D721Med (cell line): ENCODE results near the gene WASHC2A.
"Not testable (repeated sequence)": the region's sequence is repeated elsewhere in the genome, so short reads cannot be mapped to it uniquely, and the experiment has no call there.

Experiments
- DNase-seq: peaks from one replicate; pipeline ENCODE4 v3.0.0; 2011; ENCODE audit warnings: low spot score; ENCODE audit not compliant: insufficient read length
- FAIRE-seq: peaks from 2 replicates; lab custom pipeline; 2011; peaks lifted over from hg19 to GRCh38; lab: Jason Lieb, UNC
- CTCF ChIP-seq: IDR thresholded peaks from 2 replicates; pipeline ENCODE4 v1.5.1; 2012; ENCODE audit warnings: mild to moderate bottlenecking, control low read depth; ENCODE audit not compliant: insufficient read depth; ENCODE audit errors: missing control alignments

The WASHC2A gene

GRCh38 chr10:50044941-50045664, 22.7 kb upstream of the WASHC2A start:
- no peak for FAIRE-seq
- TF ChIP-seq CTCF: no peak
- DNase-seq: no peak

- FAIRE-seq, DNase-seq: not testable (repeated sequence)
These were observed 21.3 kb upstream of the WASHC2A start for GRCh38 chr10:50046457-50046856.

DNA sequence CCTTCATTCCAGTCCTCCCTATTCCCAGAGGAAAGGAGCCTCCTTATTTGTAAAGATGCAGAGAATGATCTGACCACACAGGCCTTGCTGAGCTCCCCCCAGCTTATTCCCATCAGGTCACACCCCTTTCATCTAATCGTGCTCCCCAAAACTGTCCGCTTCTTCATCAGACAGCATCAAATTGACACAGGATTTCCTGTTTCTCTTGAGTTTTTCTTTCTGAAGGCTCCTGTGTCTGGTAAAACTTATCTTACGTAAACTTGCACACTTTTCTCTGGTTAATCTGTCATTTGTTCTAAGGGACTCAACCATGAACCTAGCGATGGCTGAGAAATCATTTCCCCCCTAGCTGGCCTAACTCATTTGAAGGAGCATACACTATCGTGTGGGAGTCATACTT, 20.2 kb upstream of the WASHC2A start:
- DNase-seq, FAIRE-seq: not testable (repeated sequence)

DNA sequence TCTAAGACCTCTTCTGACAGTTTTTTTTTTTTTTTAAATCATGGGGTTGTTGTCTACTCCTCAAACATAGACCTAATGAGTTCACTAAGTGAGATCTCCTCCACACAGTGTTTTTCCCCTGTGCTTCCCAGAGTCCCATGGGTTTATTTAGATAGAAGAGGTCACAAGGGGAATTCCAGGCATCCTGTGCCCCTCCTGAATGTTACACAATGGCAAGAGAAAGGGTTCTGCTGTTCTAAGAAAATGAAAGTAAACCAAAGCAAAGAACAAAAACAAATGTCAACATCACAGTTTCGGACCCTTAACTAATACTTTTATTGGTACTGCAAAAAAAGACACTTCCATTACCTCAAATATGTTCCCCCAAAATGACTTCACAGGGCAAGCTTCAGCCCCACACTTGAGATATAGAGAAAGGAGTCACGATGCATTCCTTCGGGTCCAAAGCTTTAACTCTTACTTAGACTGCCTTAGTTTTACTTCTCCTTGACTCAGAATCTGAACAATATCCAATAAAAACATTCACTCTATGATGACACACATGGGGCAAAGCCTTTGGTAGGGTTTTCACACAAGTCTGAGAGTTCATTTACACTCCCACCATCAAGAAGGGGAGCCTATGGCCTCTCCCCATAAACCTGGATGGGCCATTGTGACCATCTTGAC, 15.6 kb upstream of the WASHC2A start:
- FAIRE-seq, DNase-seq: not testable (repeated sequence)

DNA sequence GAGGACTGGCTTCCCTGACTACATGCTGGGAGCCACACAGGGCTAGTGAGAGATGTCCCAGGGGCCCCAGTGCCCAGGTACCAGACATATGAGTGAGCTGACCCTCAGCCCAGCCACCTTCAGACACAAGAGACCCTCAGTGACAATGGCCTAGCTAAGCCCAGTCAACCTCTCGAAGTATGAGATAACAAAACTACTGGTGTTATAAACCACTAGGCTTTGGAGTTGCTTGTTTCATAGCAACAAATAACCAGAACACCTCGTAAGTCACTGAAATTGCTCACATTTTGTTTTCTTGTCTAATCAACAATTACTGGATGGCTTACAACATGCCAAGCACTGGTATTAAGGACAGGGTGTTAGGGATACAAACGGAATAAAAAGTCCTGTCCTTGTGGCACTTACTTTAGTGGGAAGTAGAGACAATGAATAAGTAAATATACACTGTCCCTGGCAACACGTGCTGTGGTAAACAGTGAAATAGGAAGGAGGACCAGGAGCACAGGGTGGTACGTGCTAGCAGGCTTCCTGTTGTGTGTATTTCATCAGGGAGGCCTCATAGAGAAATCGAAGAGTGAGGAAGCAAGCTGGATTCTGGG, 14.9 kb upstream of the WASHC2A start:
- FAIRE-seq, DNase-seq: not testable (repeated sequence)

- not testable (repeated sequence) for FAIRE-seq
These were observed 12.1 kb upstream of the WASHC2A start for GRCh38 chr10:50055494-50056292.

GRCh38 chr10:50056654-50057053, 11.1 kb upstream of the WASHC2A start:
- not testable (repeated sequence) for DNase-seq, FAIRE-seq

More at GRCh38 chr10:50055494-50056292, 12.1 kb upstream of the WASHC2A start:
- DNase-seq: not testable (repeated sequence)

GRCh38 chr10:50058727-50059126, 9.0 kb upstream of the WASHC2A start:
- not testable (repeated sequence) for DNase-seq, FAIRE-seq

DNA sequence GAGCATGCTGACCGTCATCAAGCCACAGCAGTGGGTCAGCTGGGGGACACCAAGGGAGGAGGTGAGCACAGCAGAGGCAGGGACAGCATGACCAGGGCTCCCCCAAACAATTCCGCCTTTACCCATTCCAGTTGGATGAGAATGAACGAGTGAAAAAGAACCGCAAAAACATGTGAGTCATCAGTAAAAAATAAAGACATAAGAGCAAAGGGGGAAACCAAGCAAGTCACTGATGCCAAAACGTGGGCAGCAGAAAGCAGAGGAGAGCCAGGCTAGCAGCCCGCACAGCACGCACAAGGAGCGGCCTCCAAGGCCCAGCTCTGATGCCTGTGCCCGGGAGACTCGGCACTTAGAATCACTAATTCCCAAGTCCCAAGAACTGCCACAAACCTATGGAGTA, 7.8 kb upstream of the WASHC2A start:
- not testable (repeated sequence) for DNase-seq, FAIRE-seq

DNA sequence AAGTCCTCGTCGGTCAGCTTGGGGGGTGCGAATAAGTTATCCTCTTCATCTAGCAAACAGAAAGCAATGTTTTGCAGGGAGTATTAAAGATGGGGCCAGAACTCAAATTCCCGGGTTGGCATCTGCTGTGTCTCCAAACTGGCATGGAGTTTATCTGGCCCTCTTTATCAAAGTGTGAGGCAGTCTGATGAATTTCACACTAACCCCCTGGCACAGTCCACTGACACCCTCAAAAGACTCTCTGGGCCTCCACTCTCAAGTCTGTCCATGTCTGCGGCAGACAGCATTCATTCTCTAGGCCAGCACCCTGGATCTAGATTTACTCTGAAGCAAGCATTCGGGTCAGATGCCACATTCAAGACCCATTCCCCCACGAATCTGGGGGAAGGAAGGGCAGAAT, 6.2 kb upstream of the WASHC2A start:
- not testable (repeated sequence) for FAIRE-seq, DNase-seq

- FAIRE-seq: no peak
- TF ChIP-seq CTCF: no peak
- DNase-seq: no peak
These were observed 4.7 kb upstream of the WASHC2A start for GRCh38 chr10:50063100-50063499.

- DNase-seq, FAIRE-seq: not testable (repeated sequence)
These were observed 552 bp downstream of the WASHC2A start for GRCh38 chr10:50068352-50068659.

DNA sequence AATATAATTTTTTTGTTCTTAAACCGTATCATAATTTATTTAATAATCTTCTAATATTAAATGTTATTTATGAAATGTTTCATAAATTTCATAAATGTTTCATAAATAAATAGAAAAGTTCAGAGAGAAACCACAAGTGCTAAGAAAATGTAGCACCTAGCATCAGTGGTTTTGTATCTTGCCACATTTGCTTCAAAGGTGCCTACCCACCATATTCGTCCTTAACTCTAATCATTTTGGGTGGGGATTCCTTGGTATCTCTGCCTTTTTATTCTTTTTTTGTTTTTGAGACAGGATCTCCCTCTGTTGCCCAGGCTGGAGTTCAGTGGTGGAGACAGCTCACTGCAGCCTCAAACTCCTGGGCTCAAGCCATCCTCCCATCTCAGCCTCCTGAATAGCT, 7.4 kb downstream of the WASHC2A start:
- DNase-seq, FAIRE-seq: not testable (repeated sequence)

GRCh38 chr10:50075544-50075943, 7.8 kb downstream of the WASHC2A start:
- FAIRE-seq, DNase-seq: not testable (repeated sequence)

DNA sequence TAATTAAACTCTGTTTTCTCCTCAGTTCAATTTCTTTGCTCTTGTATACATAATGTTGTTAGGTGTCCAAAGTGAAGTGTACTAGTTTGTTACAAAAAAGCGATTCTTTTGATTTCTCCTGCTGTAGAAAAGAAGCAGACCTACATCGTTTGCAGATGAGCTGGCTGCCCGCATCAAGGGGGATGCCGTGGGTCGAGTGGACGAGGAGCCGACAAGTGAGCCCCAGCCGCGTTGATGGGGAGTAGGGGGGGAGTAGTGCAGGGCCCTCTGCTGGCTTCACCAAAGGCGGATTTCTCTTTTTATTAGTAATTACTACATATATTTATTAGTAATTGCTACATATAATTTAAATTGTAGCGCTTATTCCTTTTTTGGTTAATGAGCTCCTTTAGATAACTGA, 23.6 kb downstream of the WASHC2A start:
- not testable (repeated sequence) for DNase-seq, FAIRE-seq

- FAIRE-seq, DNase-seq: not testable (repeated sequence)
These were observed 25.2 kb downstream of the WASHC2A start for GRCh38 chr10:50092928-50093327.

DNA sequence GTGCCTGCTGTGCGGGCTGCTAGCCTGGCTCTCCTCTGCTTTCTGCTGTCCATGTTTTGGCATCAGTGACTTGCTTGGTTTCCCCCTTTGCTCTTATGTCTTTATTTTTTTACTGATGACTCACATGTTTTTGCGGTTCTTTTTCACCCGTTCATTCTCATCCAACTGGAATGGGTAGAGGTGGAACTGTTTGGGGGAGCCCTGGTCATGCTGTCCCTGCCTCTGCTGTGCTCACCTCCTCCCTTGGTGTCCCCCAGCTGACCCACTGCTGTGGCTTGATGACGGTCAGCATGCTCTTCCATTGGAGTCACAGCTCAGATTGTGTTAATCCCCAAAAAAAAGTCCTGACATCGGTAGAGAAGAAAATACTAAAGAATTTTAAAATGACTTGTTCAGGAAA, 26.9 kb downstream of the WASHC2A start:
- FAIRE-seq, DNase-seq: not testable (repeated sequence)
